Measurements from ENCODE around the gene KCNJ13.

KCNJ13 gene

DNA sequence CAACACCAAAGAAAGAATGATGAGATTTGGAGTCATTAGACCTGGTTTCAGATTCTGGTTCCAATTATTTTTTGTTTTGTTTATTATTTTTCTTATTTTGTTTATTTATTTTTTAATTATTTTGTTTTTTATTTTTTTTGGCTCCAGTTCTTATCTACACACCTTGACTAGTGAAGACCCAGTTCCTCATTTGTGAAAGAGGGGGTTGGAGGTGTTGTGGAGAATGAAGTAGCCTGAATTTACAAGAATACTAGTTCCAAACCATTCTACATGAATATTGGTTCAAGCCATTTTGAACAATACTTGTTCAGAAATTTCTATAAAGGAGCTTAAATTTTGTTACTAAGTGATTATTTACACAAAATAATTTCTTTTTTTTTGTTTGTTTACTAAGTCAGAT is 6.9 kb upstream of the KCNJ13 start:
- Histone ChIP-seq H3K4me1 (ENCODE audit: insufficient read depth, low read length) (no peaks in the 10 kb centered on the region), H3K9me3 (ENCODE audit: control insufficient read depth, insufficient read depth, low read length) (no peaks in the 10 kb centered on the region), H3K9ac (ENCODE audit: low read depth, low read length) (no peak overlapping the region), H3K36me3 (ENCODE audit: insufficient read depth, low read length) (peaks cover 4% of the 10 kb centered on the region; the same call in 1 of the 2 replicates)

DNA sequence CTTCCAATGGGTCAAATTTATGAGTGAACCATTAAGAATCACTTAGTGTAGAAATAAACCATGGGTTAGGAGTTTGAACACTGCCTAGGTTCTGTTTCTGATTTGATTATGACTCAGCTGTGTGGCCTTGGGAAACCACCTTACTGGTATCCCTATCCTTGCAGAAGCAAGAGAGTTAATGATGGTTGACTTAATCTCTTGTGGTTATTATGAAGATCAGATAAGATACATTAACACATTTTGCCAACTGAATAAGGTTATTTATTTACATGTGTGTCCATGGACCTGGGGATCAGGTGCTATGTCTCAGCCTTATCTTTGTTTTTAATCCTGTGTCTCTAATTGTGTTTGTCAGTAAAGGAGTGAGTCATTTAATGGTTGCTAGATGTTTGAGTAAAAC is 5.4 kb upstream of the KCNJ13 start:
- Histone ChIP-seq H3K9ac (ENCODE audit: low read depth, low read length) (no peak overlapping the region), H3K4me1 (ENCODE audit: insufficient read depth, low read length) (no peaks in the 10 kb centered on the region), H3K36me3 (ENCODE audit: insufficient read depth, low read length) (no peaks in the 10 kb centered on the region; the same call in 1 of the 2 replicates)

DNA sequence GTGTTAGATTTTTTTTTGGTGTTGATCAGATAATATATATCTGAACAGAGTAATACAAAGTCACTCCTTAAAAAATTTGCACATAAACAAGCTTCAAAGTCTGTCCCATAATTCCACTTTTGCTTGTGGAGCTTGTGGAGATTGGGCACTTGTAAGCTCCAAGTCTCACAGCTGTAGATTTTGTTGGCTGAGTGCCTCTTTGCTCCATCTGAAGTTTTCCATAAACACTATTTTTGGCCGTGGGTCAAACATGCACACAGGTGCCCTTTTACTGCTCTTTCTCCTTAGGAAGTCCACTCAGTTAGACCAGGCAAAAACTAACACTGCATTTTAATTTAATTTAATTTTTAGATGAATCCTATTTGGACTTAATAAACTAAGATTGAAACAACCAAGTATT is 3.6 kb upstream of the KCNJ13 start:
- Histone ChIP-seq H3K36me3 (ENCODE audit: insufficient read depth, low read length) (no peaks in the 10 kb centered on the region; the same call in 1 of the 2 replicates), H3K9ac (ENCODE audit: low read depth, low read length) (no peak overlapping the region), H3K9me3 (ENCODE audit: control insufficient read depth, insufficient read depth, low read length) (no peaks in the 10 kb centered on the region), H3K4me1 (ENCODE audit: insufficient read depth, low read length) (peaks cover 4% of the 10 kb centered on the region; the same call in 1 of the 2 replicates)

More for the DNA sequence above, 5.4 kb upstream of the KCNJ13 start:
- H3K9me3 ChIP-seq (ENCODE audit: control insufficient read depth, insufficient read depth, low read length), result no peaks in the 10 kb centered on the region

DNA sequence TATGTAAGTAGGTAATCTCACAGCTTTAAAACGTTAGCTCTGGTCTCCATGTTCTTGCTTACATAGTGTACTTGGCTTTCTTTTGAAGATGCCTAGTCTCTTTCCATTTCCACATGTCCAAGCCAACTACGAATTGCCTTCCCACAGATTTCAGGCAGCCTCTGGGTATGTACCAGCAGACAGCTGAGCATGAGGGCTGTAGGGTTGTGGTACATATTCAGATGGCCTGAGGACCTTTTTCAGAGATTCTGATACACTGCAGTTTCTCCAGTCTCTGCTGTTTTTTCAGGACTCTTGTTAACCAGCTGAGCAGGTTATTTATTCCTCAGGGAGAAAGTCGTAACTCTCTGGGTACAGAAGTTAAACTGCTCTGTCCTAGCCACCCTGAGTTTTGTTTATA is 3.1 kb upstream of the KCNJ13 start:
- H3K9ac ChIP-seq (ENCODE audit: low read depth, low read length), result no peak overlapping the region
- no peaks in the 10 kb centered on the region; the same call in 1 of the 2 replicates for H3K36me3 ChIP-seq (ENCODE audit: insufficient read depth, low read length)

DNA sequence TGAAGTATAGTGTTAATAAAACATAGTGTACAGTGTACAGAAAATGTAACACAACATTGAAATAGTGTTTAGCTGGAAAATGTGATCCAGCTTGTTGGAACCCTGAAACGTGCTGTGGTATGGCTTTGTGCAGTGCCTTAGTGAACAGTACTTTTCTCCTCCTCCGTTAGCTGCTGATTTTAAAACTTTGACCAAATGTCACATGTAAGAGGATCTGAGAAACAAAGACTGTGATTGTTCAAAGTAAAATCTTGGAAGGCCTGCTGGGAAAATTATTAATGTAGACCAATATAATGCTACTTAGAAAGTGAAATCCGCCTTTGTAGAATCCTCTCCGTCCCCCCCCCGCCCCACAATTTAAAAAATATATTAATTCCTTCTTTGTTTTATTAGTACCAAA is 911 bp upstream of the KCNJ13 start:
- no peaks in the 10 kb centered on the region for H3K9me3 ChIP-seq (ENCODE audit: control insufficient read depth, insufficient read depth, low read length)
- peaks cover 4% of the 10 kb centered on the region; the same call in 1 of the 2 replicates for H3K4me1 ChIP-seq (ENCODE audit: insufficient read depth, low read length)
- no peaks in the 10 kb centered on the region; the same call in 1 of the 2 replicates for H3K36me3 ChIP-seq (ENCODE audit: insufficient read depth, low read length)
- H3K9ac ChIP-seq (ENCODE audit: low read depth, low read length), result no peak overlapping the region

More for the DNA sequence above, 3.1 kb upstream of the KCNJ13 start:
- Histone ChIP-seq H3K4me1 (ENCODE audit: insufficient read depth, low read length) (peaks cover 4% of the 10 kb centered on the region; the same call in 1 of the 2 replicates), H3K9me3 (ENCODE audit: control insufficient read depth, insufficient read depth, low read length) (no peaks in the 10 kb centered on the region)

DNA sequence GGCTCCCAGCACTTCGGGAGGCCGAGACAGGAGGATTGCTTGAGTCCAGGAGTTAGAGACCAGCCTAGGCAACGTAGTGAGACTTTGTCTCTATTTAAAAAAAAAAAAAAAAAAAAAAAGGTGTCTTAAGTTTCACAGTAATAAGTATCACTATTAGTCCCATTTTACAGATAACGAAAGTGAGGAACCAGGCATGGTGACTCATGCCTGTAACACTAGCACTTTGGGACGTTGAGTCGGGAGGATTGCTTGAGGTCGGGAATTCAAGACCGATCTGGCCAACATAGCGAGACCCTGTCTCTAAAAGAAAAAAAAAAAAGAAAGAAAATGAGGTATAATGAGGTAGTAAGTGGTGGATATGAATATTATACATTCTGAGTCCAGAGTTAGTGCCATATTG is 2.5 kb downstream of the KCNJ13 start:
- peaks cover 4% of the 10 kb centered on the region; the same call in 1 of the 2 replicates for H3K4me1 ChIP-seq (ENCODE audit: insufficient read depth, low read length)
- no peak overlapping the region for H3K9ac ChIP-seq (ENCODE audit: low read depth, low read length)
- no peaks in the 10 kb centered on the region for H3K9me3 ChIP-seq (ENCODE audit: control insufficient read depth, insufficient read depth, low read length)
- peaks cover 3% of the 10 kb centered on the region; the same call in 1 of the 2 replicates for H3K36me3 ChIP-seq (ENCODE audit: insufficient read depth, low read length)

DNA sequence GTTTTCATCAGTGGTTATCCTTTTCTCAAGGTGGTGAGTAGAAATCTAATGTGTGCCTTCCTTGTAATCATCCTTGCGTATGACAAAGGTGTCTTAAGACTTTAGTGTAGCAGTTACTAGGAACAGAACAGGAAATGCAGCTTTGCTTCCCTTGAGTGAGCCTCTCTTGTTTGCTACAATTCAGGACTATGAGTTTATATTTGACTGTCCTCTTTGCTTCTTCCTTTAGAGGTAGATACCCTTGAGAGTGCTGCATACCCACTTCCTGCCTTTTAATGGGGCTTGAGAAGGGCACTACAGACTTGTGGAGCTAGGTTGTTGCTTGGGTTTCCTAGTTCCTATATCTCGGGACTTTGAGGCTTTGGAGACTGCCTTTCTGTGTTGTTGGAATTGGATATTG is 3.8 kb downstream of the KCNJ13 start:
- Histone ChIP-seq H3K9me3 (ENCODE audit: control insufficient read depth, insufficient read depth, low read length) (no peaks in the 10 kb centered on the region), H3K9ac (ENCODE audit: low read depth, low read length) (no peak overlapping the region), H3K36me3 (ENCODE audit: insufficient read depth, low read length) (peaks cover 7% of the 10 kb centered on the region; the same call in 1 of the 2 replicates), H3K4me1 (ENCODE audit: insufficient read depth, low read length) (peaks cover 4% of the 10 kb centered on the region; the same call in 1 of the 2 replicates)

DNA sequence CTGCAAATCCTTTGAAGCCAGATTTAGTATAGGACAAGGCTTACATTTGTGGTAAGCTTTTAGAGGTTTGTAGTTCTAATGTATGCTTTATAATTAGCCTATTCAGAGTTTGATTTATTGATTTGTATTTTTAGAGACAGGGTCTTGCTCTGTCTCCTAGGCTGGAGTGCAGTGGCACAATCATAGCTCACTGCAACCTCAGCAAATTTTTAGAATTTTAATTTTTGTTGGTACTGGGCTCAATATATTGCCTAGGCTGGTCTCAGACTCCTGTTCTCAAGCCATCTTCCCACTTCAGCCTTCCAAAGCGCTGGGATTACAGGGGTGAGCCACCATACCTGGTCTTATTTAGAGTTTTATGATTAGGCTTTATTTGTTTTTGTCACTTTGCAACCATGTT is 4.5 kb downstream of the KCNJ13 start:
- Histone ChIP-seq H3K9me3 (ENCODE audit: control insufficient read depth, insufficient read depth, low read length) (no peaks in the 10 kb centered on the region), H3K36me3 (ENCODE audit: insufficient read depth, low read length) (peaks cover 7% of the 10 kb centered on the region; the same call in 1 of the 2 replicates), H3K4me1 (ENCODE audit: insufficient read depth, low read length) (peaks cover 4% of the 10 kb centered on the region; the same call in 1 of the 2 replicates), H3K9ac (ENCODE audit: low read depth, low read length) (no peak overlapping the region)

DNA sequence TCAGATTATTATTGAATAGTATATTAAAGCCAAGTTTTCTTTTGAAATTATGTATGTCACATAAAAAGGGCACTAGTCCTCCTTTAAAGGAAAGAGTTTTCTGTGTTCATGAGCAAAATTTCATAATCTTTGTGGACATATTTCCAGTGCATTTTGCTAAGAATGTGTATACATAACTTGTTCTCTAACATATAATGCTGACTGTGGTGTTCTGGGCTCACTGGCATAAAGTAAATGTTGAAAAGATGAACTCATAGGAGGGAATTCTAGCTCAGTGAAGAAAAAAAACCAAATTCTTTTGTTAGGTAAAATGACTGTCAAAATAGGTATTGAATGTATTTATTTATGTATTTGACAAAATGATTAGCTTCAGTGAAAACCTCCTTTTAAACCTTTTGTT is 6.2 kb downstream of the KCNJ13 start:
- peaks cover 7% of the 10 kb centered on the region; the same call in 1 of the 2 replicates for H3K36me3 ChIP-seq (ENCODE audit: insufficient read depth, low read length)
- H3K4me1 ChIP-seq (ENCODE audit: insufficient read depth, low read length), result no peaks in the 10 kb centered on the region
- H3K9me3 ChIP-seq (ENCODE audit: control insufficient read depth, insufficient read depth, low read length), result no peaks in the 10 kb centered on the region
- H3K9ac ChIP-seq (ENCODE audit: low read depth, low read length), result no peak overlapping the region

DNA sequence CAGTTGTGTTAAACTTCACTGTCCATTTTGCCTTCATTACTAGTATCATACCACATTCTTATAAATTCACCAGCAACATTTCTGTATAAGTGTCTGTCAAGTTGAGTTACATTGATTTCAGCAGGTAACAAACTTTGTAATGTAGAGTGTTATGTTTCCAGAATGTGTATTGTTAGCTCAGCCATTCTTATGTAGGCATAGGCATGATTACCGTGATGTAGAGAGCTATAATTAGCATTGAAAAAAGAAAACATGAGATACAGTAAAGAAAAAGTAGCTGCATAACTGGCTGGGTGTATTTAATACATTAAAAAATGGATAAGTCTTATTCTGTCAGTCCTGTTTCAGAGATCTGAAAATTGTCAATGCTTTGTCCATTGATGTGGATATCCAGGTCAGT is 8.5 kb downstream of the KCNJ13 start:
- no peaks in the 10 kb centered on the region for H3K9me3 ChIP-seq (ENCODE audit: control insufficient read depth, insufficient read depth, low read length)
- peaks cover 7% of the 10 kb centered on the region; the same call in 1 of the 2 replicates for H3K36me3 ChIP-seq (ENCODE audit: insufficient read depth, low read length)
- no peak overlapping the region for H3K9ac ChIP-seq (ENCODE audit: low read depth, low read length)
- H3K4me1 ChIP-seq (ENCODE audit: insufficient read depth, low read length), result no peaks in the 10 kb centered on the region

DNA sequence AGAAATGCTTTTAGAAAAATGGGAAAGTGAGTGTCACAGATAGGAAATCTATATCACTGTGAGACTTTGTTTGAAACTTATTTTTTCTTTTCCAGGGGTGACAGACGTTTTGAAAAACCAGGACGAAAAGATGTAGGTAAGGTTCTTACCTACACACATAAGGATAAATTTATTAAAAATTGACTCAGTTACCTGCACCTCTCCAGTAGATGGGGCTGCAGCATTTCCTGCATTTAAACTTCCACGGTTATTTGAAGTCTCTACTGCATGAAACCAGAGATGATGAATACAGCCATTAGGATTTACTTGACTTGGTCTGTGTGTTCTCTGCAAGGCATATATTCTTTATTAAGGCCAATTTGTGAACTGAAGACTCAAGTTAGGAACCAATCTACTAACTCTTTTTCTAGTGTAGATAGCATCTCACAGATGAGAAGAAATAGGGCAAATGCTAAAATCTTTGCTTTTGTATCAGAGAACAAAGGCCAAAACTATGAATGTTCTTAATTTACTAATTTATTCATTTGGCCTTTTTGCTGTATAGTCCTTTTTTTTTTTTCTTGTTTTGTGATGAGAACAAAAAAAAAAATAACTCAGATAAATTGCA is 15.0 kb downstream of the KCNJ13 start:
- H3K9me3 ChIP-seq (ENCODE audit: control insufficient read depth, insufficient read depth, low read length), result no peaks in the 10 kb centered on the region
- no peaks in the 10 kb centered on the region for H3K4me1 ChIP-seq (ENCODE audit: insufficient read depth, low read length)
- no peak overlapping the region for H3K9ac ChIP-seq (ENCODE audit: low read depth, low read length)
- H3K36me3 ChIP-seq (ENCODE audit: insufficient read depth, low read length), result no peaks in the 10 kb centered on the region; the same call in 1 of the 2 replicates

DNA sequence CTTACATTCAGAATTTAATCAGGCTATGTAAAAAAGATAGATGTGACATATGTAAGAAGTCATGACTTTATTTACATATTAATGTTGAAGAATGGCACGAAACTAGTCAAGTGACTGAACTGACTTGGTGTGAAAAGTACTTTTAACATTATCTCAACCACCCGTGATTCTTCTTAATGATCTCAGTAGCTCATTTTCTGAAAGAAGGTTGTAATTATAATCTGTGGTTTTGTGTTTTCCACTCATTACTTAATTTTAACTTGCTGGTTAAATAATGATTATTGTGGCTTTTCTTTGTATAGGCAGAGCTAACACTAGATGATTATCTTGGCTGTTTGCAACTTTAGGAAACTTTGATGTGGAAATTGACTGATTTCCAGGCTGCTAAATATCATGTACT is 18.5 kb downstream of the KCNJ13 start:
- Histone ChIP-seq H3K4me1 (ENCODE audit: insufficient read depth, low read length) (no peaks in the 10 kb centered on the region), H3K9ac (ENCODE audit: low read depth, low read length) (no peak overlapping the region), H3K9me3 (ENCODE audit: control insufficient read depth, insufficient read depth, low read length) (no peaks in the 10 kb centered on the region), H3K36me3 (ENCODE audit: insufficient read depth, low read length) (no peaks in the 10 kb centered on the region; the same call in 1 of the 2 replicates)

DNA sequence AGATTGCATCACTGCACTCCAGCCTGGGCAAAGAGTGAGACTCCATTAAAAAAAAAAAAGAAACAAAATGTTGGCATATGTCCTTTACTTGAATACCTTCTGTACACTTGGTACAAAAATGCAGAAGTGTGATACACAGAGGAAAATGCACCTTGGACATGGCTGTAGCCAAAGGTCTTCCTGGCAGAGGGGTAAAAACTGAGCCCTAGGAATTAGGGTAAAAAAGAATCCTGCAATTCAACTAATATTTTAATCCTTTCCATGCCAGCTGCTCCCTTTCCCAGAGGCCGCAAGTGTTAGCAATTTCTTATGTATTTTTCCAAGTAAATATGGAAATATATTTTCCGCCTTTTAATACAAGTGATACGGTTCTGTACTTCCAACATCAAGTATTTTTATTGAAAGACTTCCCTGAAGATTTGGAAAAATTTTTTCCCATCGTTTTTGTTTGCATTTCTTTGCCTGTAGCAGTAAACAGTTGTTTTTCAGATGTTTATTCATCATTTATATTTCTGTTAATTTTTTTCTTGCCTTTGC is 26.2 kb downstream of the KCNJ13 start:
- H3K9ac ChIP-seq (ENCODE audit: low read depth, low read length), result no peak overlapping the region
- peaks cover 5% of the 10 kb centered on the region; the same call in 1 of the 2 replicates for H3K36me3 ChIP-seq (ENCODE audit: insufficient read depth, low read length)
- H3K4me1 ChIP-seq (ENCODE audit: insufficient read depth, low read length), result no peaks in the 10 kb centered on the region
- no peaks in the 10 kb centered on the region for H3K9me3 ChIP-seq (ENCODE audit: control insufficient read depth, insufficient read depth, low read length)

DNA sequence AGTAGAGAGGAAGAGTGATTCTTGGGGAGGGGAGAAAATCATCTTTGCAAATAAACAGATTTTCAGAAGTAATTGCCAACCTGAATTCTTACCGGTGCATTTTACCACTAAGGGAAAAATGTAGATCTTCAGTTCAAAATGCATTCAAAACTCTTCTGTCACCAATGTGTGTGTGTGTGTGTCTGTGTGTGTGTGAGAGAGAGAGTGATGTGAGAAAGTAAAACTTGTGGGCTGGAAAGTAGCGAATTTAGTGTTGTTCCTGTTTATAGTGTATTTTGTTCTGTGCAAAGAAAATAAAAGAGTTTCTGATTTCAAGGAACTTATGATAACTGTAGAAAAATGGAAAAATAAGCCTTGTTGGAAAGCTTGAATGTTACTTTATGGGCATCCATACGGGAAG is 27.0 kb downstream of the KCNJ13 start:
- Histone ChIP-seq H3K36me3 (ENCODE audit: insufficient read depth, low read length) (peaks cover 5% of the 10 kb centered on the region; the same call in 1 of the 2 replicates), H3K4me1 (ENCODE audit: insufficient read depth, low read length) (no peaks in the 10 kb centered on the region), H3K9ac (ENCODE audit: low read depth, low read length) (no peak overlapping the region), H3K9me3 (ENCODE audit: control insufficient read depth, insufficient read depth, low read length) (no peaks in the 10 kb centered on the region)

DNA sequence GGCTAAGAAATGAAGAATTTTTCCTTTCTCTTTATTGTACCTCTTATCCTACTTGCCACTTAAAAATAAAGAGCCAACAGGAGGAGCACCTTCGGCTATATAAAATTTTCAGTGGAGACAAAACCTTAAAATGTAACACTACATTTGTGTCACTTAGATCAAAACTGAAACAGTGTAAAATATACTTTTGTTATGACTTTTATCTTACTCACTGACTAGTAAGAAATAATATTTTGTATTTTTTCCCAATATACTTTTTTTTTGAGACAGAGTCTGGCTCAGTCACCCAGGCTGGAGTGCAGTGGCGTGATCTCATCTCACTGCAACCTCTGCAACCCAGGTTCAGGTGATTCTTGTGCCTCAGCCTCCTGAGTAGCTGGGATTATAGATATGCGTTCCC is 28.3 kb downstream of the KCNJ13 start:
- Histone ChIP-seq H3K36me3 (ENCODE audit: insufficient read depth, low read length) (peaks cover 5% of the 10 kb centered on the region; the same call in 1 of the 2 replicates), H3K9me3 (ENCODE audit: control insufficient read depth, insufficient read depth, low read length) (no peaks in the 10 kb centered on the region), H3K4me1 (ENCODE audit: insufficient read depth, low read length) (no peaks in the 10 kb centered on the region), H3K9ac (ENCODE audit: low read depth, low read length) (no peak overlapping the region)

All from ES-I3 (cell line).